GM23338 (cell line): ENCODE results near the gene APOL4. TPM values are rescaled to one million over a fixed set of nuclear protein-coding genes. Genes with fewer than 3 reads are reported as not detected.

Source experiments
- ATAC-seq: fragments of 200-7000 bp; cut with Tn5 transposase; 3 replicates; pipeline ENCODE4 v1.9.1; 2020
- DNase-seq: peaks from one replicate; pipeline ENCODE4 v3.0.0-alpha.2; 2015; ENCODE audit warnings: low spot score
- H2AFZ ChIP-seq: fragments of 200-600 bp; sonication (generic); 2 replicates; pipeline ENCODE4 v1.8.0; 2016; ENCODE audit warnings: antibody characterized with exemption, mild to moderate bottlenecking, moderate library complexity
- H3F3A ChIP-seq: fragments of 200-600 bp; sonication (generic); replicated peaks from 2 replicates; pipeline ENCODE4 v1.8.0; 2017; ENCODE audit warnings: antibody characterized with exemption, mixed run types, low read depth
- H3K27ac ChIP-seq: fragments of 200-600 bp; sonication (generic); 2 replicates; pipeline ENCODE4 v1.6.1; 2016; ENCODE audit warnings: low read depth
- H3K27me3 ChIP-seq: fragments of 200-600 bp; sonication (generic); 2 replicates; pipeline ENCODE4 v1.8.0; 2016; ENCODE audit warnings: mild to moderate bottlenecking, mixed run types, moderate library complexity; ENCODE audit not compliant: insufficient read depth
- H3K36me3 ChIP-seq: fragments of 200-600 bp; sonication (generic); 2 replicates; pipeline ENCODE4 v1.8.0; 2016; ENCODE audit warnings: mild to moderate bottlenecking; ENCODE audit not compliant: insufficient read depth
- H3K4me1 ChIP-seq: fragments of 200-600 bp; sonication (generic); 2 replicates; pipeline ENCODE4 v1.8.0; 2016; ENCODE audit warnings: mild to moderate bottlenecking, moderate library complexity; ENCODE audit not compliant: insufficient read depth
- H3K4me2 ChIP-seq: fragments of 200-600 bp; sonication (generic); 2 replicates; pipeline ENCODE4 v1.7.1; 2017; ENCODE audit warnings: mixed run types
- H3K4me3 ChIP-seq: fragments of 200-600 bp; sonication (generic); 2 replicates; pipeline ENCODE4 v1.6.1; 2016; ENCODE audit warnings: mixed run types
- H3K79me2 ChIP-seq: fragments of 200-600 bp; sonication (generic); replicated peaks from 2 replicates; pipeline ENCODE4 v1.8.0; 2017; ENCODE audit warnings: mild to moderate bottlenecking; ENCODE audit not compliant: insufficient read depth
- H3K9me2 ChIP-seq: fragments of 200-600 bp; sonication (generic); 2 replicates; pipeline ENCODE4 v1.8.0; 2017; ENCODE audit not compliant: insufficient read depth
- H4K20me1 ChIP-seq: fragments of 200-600 bp; sonication (generic); replicated peaks from 2 replicates; pipeline ENCODE4 v1.8.0; 2017; ENCODE audit warnings: mild to moderate bottlenecking; ENCODE audit not compliant: insufficient read depth
- H3K27ac Mint-ChIP-seq: 2 replicates; pipeline ENCODE4 v1.8.0; 2020; ENCODE audit warnings: inconsistent platforms, mild to moderate bottlenecking, moderate library complexity, mixed read lengths
- H3K27me3 Mint-ChIP-seq: 3 replicates; pipeline ENCODE4 v1.8.0; 2022; ENCODE audit warnings: low read depth, mild to moderate bottlenecking, moderate library complexity, mixed read lengths, inconsistent platforms; ENCODE audit not compliant: insufficient read depth, poor library complexity
- H3K36me3 Mint-ChIP-seq: 3 replicates; pipeline ENCODE4 v1.8.0; 2021; ENCODE audit warnings: low read depth, mild to moderate bottlenecking, inconsistent platforms, moderate library complexity, mixed read lengths
- H3K4me1 Mint-ChIP-seq: 3 replicates; pipeline ENCODE4 v1.8.0; 2020; ENCODE audit warnings: mild to moderate bottlenecking, inconsistent platforms, mixed read lengths
- H3K4me3 Mint-ChIP-seq: 3 replicates; pipeline ENCODE4 v1.8.0; 2021; ENCODE audit warnings: moderate library complexity, mild to moderate bottlenecking, inconsistent platforms, mixed read lengths
- H3K9me3 Mint-ChIP-seq: 3 replicates; pipeline ENCODE4 v1.8.0; 2020; ENCODE audit warnings: moderate library complexity, mild to moderate bottlenecking, inconsistent platforms, mixed read lengths
- REST ChIP-seq: IDR thresholded peaks from one replicate; pipeline ENCODE4 v1.6.1; 2018; ENCODE audit warnings: antibody characterized with exemption; ENCODE audit not compliant: unreplicated experiment
- ZNF114 ChIP-seq: fragments of 250-450 bp; sonication (Bioruptor Pico); IDR thresholded peaks from 2 replicates; pipeline ENCODE4 v1.5.0; 2020; ENCODE audit warnings: mild to moderate bottlenecking, moderate library complexity
- ZNF462 ChIP-seq: fragments of 250-450 bp; sonication (Bioruptor Pico); IDR thresholded peaks from 2 replicates; pipeline ENCODE4 v1.5.0; 2020; ENCODE audit warnings: mild to moderate bottlenecking, moderate library complexity
- polyA plus RNA-seq: library from polyadenylated mRNA; unstranded; fragments of >200 nt; fragmentation: Nextera tagmentation; extraction: Ambion mirVana; gene quantifications from 2 replicates; pipeline ENCODE4 v1.2.1, GENCODE V29; 2016
- total RNA-seq: library from RNA; depleted of rRNA; stranded (reverse); fragments of >200 nt; shearing (Covaris generic); gene quantifications from 2 replicates; pipeline ENCODE4 v1.2.3, GENCODE V29; 2014

Gene APOL4
- total and polyA plus RNA-seq, 2 experiments from 2014 or later = not detected

DNA sequence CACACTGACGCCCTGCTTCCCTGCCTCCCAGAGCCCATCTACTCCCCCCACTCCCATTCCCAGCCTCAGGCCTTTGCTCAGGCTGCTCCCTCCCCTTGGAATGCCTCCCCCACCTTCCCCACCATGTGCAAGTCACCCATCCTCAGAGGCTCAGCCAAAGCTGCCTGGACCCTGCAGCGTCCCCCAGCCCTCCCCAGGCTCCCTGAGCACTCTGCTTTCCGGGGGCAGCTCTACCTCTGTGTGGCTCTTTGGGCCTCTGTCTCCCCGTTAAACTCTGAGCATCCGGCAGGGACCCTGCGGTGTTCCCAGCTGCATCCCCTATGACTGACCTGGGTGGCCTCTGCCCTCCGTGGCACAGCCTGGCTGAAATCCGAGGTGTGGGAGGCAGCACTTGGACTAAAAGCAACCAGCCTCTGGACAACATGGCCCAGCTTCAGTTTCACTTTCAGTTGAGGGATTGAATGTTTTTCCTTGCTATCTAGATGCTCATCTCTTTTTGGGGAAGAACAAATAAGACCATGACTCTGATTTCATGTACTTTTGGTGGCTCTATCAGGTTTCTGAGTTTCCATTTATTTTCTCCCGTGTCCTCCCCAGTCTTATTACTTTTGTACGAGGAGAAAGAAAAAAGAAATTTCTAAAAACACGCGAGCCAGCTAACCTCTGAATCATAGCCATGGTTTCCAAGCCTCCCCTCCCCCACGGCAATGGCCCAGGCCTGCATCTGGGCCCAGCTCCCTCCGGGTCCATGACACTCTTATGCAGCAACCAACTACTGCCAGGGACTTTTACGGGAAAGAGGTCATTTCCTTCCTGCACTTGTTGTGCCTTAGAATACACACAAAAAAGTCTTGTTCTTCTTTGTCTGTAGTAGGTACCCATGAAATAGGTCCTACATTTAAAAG is 44.8 kb downstream of the APOL4 start (continued):
- TF ChIP-seq ZNF462 (CRISPR knock-in tag) = peak; percentile 37; the same call in 1 of the 2 replicates

DNA sequence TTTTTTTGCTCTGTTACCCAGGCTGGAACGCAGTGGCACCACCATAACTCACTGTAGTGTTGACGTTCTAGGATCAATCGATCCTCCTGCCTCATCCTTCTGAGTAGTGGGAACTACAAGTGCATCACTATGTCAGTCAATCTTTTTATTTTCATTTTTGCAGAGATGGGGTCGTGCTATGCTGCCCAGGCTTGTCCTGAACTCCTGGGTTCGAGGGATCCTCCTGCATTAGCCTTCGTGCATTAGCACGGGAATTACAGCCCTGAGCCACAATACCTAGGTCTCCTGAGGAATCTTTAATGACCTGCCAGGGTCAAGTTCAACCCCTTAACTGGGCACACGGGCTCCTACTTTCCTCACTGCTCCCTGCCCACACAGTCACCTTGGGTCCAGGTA is 45.5 kb downstream of the APOL4 start:
- Mint-ChIP-seq H3K27me3 (peaks cover 14% of the 10 kb centered on the region), H3K27ac (peak overlapping the region; percentile 32; the same call in 1 of the 2 replicates), H3K4me3 (no peak overlapping the region), H3K4me1 (peaks cover 28% of the 10 kb centered on the region), H3K36me3 (no peaks in the 10 kb centered on the region), H3K9me3 (peaks cover 6% of the 10 kb centered on the region; the same call in 2 of the 3 replicates)
- H3K27ac ChIP-seq = no peak overlapping the region
- H3K27me3 ChIP-seq = no peaks in the 10 kb centered on the region
- no peaks in the 10 kb centered on the region for H3K36me3 ChIP-seq
- no peaks in the 10 kb centered on the region for H4K20me1 ChIP-seq
- DNase-seq (no peak), ATAC-seq (no peak)
- no peak overlapping the region for H3K4me2 ChIP-seq
- H3F3A ChIP-seq = no peaks in the 10 kb centered on the region
- H3K79me2 ChIP-seq = no peaks in the 10 kb centered on the region
- no peak overlapping the region for H3K4me3 ChIP-seq
- H2AFZ ChIP-seq = peak overlapping the region; percentile 84
- no peaks in the 10 kb centered on the region for H3K9me2 ChIP-seq
- H3K4me1 ChIP-seq = peaks cover 17% of the 10 kb centered on the region; the same call in 1 of the 2 replicates
- TF ChIP-seq REST = no peak
- no peak for TF ChIP-seq ZNF462 (CRISPR knock-in tag)
- no peak for TF ChIP-seq ZNF114 (CRISPR knock-in tag)
